HG03045 (cell line): ENCODE measurements around the gene LRRC17.
"Not testable (repeated sequence)": the region's sequence is repeated elsewhere in the genome, so short reads cannot be mapped to it uniquely, and the experiment has no call there.

Source experiments
- ATAC-seq: cut with Tn5 transposase; IDR thresholded peaks from one replicate; pipeline ENCODE4 v1.9.1; 2021; ENCODE audit warnings: mild to moderate bottlenecking, moderate library complexity; ENCODE audit not compliant: unreplicated experiment

Gene LRRC17

DNA sequence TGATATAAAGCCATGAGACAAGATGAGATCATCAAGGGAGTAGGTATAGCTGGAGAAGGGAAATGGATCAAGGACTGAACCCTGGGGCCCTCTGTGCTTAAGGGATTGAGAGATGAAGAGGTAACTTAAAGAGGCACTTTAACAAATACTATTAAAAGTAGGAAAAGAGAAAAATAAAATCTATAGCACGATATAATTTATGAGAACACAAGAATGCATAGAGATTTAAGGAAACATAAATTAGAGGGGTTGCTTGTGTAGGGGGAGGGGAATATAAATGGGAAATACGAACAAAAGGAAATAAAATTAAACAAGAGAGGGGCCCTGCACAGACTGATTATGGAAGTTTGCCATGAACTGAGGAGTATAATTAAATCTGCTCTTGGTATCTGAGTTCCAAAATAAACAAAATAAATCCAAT, 15.6 kb upstream of the LRRC17 start:
- ATAC-seq, result no peak

DNA sequence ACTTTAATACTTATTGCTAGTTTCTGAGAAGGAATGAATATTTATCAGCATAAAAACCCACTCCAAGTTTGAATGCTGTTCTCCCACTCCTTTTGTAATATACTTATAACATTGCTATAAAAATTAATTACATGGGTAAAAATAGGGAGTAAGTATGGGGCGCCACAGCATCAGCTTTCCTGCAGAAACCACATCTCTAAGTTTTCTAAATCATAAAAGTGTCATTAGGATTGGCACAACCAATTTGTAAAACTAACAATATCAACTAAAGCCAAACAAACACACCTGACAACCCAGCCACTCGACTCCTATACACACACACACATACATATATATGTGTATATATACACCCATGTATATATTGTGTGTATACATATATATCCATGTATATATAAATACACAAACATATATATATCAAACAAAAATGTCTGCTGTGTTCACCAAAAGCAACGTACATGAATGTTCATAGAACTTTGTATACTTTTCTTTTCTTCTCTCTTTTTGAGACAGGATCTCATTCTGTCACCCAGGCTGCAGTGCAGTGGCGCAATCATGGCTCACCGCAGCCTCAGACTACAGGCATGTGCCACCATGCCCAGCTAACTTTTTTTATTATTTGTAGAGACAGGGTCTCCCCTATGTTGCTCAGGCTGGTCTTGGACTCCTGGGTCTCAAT, 14.8 kb upstream of the LRRC17 start:
- no peak for ATAC-seq

DNA sequence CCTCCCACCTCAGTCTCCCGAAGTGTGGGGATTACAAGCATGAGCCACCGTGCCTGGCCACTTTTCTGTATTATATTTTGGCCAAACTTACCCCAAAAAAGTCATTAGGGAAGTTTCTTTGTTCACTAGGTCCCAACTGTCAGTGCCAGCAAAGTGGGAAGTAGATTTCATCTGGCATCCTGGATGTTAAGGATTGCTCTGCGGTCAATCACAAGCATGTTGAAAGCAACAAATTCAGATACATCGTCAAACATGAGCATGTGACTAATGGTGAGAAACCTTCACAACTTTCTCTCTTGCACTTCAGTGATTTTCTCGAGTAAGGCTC, 14.3 kb upstream of the LRRC17 start:
- ATAC-seq, result no peak

DNA sequence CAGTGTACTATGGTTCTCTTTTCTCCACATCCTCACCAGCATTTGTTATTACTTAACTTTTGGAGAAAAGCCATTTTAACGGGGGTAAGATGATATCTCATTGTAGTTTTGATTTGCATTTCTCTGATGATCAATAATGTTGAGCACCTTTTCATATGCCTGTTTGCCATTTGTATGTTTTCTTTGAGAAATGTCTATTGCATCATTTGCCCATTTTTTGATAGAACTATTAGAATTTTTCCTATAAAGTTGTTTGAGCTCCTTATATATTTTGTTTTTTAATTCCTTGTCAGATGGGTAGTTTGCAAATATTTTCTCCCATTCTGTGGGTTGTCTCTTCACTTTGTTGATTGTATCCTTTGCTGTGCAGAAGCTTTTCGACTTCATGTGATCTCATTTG, 10.7 kb upstream of the LRRC17 start:
- not testable (repeated sequence) for ATAC-seq

DNA sequence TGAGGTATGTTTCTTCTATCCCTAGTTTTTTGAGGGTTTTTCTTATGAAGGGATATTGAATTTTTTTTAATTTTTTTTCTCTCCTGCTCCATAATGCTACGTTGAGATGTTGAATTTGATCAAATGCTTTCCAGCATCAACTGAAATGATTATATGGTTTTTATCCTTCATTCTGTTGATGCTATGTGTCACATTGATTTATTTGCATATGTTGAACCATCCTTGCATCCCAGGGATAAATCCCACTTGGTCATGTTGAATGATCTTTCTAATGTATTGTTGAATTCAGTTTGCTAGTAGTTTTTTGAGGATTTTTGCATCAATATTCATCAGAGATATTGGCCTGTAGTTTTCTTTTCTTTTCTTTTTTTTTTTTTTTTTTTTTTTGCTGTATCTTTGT, 9.2 kb upstream of the LRRC17 start:
- not testable (repeated sequence) for ATAC-seq

DNA sequence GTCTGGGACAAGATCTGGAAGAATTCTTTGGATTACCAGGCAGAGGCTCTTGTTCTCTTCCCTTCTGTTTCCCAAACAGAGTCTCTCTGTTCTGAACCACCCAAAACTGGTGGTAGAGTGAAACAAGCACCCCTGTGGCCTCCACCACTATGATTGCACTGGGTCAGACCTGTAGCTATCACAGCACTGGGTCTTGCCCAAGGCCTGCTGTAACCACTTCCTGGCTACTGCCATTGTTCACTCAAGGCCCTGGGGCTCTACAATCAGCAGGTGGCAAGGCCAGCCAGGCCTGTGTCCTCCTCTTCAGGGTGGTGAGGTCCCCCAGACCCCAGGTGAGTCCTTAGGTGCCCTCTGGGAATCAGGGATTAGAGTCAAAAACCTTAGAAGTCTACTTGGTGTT, 4.1 kb upstream of the LRRC17 start:
- no peak for ATAC-seq

DNA sequence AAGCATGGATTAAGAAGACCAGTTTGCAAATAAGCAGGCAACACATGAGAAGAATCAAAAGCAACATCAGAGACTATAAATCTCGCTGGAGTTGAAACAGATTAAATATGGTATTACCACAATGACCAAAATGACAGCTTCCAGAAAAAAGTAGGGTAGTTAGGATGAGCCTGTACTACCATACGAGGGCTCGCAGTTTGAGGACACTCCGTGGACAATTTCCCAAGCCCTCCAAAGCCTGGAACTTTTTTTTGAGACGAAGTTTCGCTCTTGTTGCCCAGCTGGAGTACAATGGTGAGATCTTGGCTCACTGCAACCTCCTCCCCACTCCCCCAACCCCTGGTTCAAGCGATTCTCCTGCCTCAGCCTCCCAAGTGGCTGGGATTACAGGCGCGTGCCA, 1.0 kb downstream of the LRRC17 start:
- ATAC-seq, result no peak

DNA sequence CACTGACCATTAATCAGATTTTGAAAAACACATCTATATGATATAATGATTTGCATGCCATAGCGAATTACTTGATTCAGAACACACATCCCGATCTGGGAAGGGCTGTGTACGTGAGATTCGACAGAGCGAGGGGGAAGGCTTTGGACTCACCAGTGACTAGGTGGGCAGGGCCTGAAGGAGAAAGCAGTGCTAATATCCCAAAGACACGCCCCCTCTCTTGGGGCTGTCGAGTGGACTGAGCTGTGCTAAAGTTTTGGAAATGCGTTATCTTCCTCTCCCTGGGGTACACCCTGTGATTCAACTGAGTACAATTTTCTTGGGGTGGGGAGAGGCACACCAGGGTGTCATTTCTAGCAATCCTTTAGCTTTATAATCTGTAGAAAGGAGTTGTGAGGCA, 1.8 kb downstream of the LRRC17 start:
- ATAC-seq, result no peak

DNA sequence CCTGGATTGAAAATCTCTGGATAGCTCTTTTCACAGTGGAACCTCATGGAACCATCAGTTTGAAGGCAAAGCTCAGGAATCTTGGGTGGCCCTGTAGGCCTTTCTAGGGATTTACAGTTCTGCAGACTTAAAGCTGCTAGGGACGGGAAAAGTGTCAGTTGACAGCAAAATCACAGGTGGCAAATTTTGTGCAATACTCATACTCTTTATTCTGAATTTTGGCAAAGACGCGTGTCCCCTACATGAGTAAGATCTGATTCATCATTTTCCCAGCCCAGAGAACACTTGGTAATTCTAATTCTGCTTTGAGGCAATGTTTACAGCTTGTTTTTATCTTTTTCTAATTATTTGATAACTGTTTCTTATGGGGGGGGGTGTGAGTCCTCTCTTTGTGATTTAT, 3.6 kb downstream of the LRRC17 start:
- ATAC-seq, result no peak

DNA sequence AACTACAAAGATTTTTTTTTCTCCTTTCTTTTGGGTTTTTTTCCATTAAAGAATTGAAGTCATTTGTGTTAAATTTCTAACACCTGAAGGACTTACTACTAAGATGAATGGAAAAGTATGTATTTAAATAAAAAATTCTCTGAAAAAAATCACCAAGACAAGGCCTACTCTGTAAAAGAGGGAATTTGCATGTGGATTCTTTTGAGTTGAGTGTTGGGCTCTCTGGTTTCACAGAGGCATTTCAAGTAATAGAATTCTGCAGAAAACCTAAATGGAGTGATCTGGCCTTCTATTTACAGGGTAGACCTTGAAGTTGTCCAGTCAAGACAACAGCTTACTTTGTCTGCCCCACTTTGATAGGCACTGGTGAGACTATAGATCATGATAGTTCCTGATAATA, 4.1 kb downstream of the LRRC17 start:
- no peak for ATAC-seq

DNA sequence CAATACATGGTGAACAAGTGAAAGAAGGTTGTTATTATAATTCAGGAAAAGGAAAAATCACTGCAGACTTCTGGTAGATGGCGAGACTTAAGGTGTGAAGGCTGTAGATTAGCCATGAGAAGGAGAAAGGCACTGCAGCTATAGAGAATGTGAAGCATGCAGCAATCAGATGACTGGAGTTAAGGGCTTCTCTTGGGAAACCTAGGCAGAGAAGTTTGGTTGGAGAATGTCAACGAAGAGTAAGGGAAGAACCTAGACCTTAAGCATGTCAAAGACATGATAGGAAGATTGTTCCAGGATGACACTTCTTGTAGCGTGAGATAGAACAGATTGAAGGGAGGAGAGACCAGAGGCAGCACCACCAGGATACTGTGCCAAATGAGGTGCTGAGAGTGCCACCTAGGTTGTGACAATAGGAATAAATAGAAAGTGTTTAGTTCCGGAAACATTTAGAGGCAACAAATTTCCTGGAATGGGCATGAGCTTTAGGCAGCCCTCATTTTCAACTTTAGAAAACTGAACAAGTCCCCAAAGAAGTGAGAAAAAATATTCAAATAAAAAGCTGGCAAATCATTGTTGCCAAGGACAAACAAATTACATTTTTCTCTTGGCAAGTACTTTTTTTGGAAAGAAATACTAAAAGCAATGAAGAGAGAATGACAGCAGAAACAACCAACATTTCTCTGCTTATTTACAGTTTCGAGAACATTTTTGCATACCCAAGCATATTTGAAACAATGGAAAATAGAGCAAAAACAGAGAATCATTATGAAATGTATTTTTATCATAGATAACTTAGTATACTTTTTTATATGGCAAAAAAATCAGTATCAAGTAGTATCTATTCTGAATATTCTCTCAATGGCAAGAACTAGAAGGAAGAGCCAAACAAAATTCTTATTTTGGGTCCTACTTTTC, 4.9 kb downstream of the LRRC17 start:
- ATAC-seq, result no peak

DNA sequence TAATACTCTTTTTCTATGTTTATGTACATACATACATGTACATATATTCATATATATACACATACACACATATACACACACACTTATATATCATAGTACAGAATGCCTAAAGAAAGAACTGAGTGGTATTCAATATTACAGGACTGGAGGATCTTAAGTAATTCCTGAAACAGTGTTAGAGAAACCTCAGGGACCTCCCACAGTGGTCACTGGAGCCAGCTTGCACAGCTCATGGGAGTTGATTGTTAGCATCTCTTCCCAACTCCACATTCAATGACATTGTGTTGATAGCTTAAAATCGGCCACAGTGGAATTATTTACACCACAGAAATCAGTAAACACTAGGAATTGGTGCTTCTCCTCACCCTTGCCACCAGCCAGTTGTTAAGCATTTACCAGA, 6.0 kb downstream of the LRRC17 start:
- ATAC-seq, result no peak

DNA sequence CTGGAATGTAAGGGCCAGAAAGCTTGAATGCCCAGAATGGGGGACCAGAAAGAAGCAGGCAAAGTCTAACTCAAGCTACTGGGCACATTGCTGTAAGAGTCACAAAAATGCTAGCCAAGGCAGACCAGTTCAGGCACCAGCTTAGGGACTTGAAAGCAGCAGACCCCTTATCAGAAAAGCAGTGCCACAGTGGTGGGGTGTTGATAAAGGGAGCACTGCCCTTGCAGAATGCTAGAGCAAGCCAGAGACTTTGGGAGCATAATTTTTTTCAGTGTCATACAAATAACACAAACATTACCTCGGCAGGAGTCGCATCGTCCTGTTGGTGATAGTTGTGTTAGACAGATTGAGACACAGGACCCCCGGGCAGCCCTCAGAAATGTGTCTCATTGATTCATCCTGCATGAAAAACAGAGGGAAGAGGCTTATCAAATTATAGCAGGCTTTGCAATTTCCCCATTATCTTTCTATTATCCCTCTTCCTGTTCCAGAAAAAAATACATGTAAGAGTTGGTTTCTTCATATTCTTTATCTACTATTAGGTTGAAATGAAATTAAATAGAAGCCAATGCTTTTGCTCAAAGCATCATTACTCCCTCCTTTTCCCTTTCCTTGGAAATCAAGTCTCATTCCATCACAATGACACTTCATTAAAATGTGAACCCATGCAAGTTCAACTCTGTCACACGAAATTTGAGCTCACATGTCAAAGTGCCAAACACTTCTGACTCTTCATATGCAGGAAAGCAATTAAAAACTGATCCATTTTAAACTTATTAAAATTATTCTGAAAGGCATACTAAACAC, 13.4 kb downstream of the LRRC17 start:
- ATAC-seq, result no peak

DNA sequence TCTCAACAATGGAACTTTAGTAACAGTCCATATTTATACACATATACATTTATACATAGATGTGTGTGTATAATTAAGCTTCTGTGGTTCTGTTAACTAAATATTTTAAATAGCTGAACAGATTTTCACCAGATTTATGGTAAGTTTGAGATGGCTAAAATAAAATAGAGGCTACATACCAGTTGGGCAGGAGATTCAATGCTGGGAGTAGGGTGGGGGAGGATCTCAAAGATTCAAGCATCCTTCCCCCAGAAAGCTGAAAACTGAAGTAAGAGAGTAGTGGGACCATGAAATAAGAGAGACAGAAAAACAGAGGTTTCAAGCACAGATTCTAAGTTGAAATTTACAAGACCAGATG, 14.0 kb downstream of the LRRC17 start:
- no peak for ATAC-seq

DNA sequence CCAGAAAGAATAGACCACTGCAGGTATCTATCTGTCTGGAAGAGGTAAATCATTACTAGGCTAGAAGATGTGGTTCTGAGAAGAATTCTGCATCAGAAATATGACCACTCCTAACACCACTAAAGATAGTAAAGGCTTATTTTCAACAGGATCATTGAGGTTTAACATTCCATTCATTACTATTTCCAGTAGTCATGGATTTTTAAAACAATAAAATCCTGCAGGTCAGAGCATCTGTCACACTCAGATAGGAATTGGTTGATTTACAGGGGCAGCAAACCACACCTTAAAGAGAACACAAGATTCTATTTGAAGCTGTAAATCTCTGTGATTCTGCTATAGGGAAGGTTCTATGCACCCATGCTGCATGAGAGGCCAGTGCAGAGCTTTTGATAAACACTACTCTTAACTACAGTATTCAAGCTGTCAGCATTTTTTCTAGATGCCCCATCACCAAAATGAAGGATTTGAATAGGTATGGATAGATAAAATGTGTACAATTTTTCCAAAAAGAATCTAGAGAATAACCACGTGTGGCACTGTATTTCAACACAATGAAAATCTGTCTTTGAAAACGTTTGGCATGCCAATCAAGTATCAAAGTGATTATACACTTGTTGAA, 14.6 kb downstream of the LRRC17 start:
- no peak for ATAC-seq

DNA sequence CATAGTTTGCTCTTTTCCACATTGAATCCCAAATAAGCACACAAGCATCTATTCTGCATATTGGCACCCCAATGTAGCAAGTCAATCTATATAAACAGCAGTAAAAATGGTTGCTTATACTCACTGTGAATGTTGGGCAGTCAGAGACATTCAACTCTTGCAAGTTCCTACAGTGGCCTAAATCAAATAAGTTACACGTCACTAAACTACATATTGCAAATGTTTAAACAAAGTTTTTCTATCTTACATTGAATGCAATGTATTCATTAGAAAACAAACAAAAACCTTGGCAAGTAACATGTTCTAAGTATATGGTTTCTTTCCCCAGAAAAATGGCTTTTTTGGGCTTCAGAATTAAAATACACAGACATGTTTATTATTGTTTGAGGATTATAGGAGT, 19.0 kb downstream of the LRRC17 start:
- no peak for ATAC-seq

DNA sequence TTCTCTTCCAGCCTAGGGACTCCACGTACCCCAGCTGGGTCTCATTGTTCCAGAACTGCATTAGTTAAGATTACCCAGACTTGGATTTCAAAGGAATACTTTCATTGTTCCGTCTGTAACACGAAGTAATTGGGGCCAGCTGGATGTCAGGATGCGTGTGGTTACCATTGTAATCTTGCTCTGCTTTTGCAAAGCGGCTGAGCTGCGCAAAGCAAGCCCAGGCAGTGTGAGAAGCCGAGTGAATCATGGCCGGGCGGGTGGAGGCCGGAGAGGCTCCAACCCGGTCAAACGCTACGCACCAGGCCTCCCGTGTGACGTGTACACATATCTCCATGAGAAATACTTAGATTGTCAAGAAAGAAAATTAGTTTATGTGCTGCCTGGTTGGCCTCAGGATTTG, 21.0 kb downstream of the LRRC17 start:
- no peak for ATAC-seq

DNA sequence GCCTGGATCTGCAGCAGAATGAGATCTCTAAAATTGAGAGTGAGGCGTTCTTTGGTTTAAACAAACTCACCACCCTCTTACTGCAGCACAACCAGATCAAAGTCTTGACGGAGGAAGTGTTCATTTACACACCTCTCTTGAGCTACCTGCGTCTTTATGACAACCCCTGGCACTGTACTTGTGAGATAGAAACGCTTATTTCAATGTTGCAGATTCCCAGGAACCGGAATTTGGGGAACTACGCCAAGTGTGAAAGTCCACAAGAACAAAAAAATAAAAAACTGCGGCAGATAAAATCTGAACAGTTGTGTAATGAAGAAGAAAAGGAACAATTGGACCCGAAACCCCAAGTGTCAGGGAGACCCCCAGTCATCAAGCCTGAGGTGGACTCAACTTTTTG, 21.4 kb downstream of the LRRC17 start:
- ATAC-seq, result no peak

DNA sequence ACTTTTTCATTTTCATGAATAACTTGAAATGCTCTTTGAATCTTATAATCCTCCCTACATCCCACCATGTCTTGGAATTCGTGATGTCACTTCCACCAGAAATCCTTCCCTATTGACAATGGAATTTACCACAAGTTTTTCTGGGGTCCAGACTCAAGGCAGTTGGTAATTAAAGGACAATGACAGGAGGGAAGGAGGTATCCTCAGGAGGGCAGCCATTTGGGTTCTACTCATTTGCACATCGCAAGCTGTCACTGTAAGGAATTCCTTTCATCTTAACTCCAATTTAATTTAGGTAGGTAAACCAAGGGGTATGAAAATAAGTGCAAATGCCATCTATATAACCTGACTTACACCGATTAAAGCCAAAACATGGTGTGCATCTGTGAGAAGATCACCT, 21.9 kb downstream of the LRRC17 start:
- no peak for ATAC-seq

DNA sequence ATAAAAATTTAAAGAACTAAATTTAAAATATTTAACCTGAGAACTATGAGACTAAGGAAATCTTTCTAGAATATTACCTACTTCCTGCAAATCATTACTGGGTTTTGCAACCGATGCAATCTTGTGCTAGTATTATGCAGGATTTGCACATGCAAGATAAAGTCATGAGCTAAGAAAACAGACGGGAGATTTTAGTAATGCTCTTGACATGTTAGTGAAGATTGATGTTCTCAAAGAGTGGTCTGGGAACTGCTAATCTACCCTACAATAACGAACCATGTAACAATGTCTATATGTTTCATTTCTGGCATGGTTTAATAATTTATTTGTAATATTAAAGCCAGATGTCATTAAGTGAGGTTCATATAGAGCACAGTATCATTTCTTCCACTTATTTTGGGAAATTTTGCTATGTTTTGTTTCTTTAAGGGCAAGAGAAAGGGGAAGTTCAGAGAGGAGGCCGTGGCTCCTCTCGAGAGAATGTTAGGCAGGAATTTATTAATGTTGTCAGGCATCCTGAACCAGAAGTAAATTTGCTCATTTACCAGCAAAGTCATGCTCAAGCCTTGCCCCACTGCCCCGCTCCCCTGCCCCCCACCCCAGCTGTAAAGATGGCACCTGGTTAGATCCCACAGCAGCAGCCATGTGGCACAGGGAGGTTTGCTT, 22.8 kb downstream of the LRRC17 start:
- ATAC-seq, result no peak

DNA sequence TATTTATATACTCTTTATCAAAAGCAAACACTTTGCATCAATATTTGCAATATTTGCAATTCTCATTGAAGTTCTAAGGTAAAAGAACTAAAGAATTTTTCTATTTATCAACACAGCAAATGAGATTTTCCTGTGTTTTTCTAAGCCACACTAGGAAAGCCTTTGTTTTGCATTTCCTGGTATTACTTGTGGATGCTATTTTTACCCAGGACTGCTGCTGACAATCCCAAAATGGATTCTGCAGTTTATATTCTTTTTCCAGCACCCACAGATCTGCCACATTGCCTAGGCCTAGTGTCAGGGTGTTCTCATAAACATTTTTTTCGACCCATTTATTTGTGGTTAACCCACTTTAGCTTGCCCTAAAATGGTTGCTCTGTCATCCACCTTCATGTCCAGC, 25.9 kb downstream of the LRRC17 start:
- no peak for ATAC-seq
